Measurements from ENCODE around the gene RGS5. TPM values are rescaled to one million over a fixed set of nuclear protein-coding genes. Genes with fewer than 3 reads are reported as not detected.
A peak's percentile ranks its signal among the peaks of the same experiment; 100 is the strongest.

Gene RGS5
- total RNA-seq, 1 donor from 2014 or later, result 28.3 TPM

- no peak for ATAC-seq
Measured at GRCh38 chr1:163178628-163179027, 24.1 kb downstream of the RGS5 start.

GRCh38 chr1:163176797-163177196, 25.9 kb downstream of the RGS5 start:
- no peak for ATAC-seq

GRCh38 chr1:163174524-163175437, 27.9 kb downstream of the RGS5 start:
- ATAC-seq, result peak; percentile 42

GRCh38 chr1:163173121-163173520, 29.6 kb downstream of the RGS5 start:
- ATAC-seq, result no peak

GRCh38 chr1:163172596-163172995, 30.1 kb downstream of the RGS5 start:
- ATAC-seq, result no peak

- no peak for ATAC-seq
Measured at GRCh38 chr1:163171826-163172225, 30.9 kb downstream of the RGS5 start.

- ATAC-seq, result no peak
Measured at GRCh38 chr1:163170975-163171676, 31.6 kb downstream of the RGS5 start.

GRCh38 chr1:163170331-163170730, 32.4 kb downstream of the RGS5 start:
- no peak for ATAC-seq

- no peak for ATAC-seq
Measured at GRCh38 chr1:163169553-163169952, 33.2 kb downstream of the RGS5 start.

GRCh38 chr1:163168053-163168452, 34.7 kb downstream of the RGS5 start:
- ATAC-seq, result no peak

- ATAC-seq, result no peak
Measured at GRCh38 chr1:163166886-163167555, 35.7 kb downstream of the RGS5 start.

- no peak for ATAC-seq
Measured at GRCh38 chr1:163165119-163165518, 37.6 kb downstream of the RGS5 start.

GRCh38 chr1:163163881-163164582, 38.7 kb downstream of the RGS5 start:
- no peak for ATAC-seq

GRCh38 chr1:163163163-163163562, 39.6 kb downstream of the RGS5 start:
- ATAC-seq, result no peak

GRCh38 chr1:163162381-163162914, 40.3 kb downstream of the RGS5 start:
- ATAC-seq, result no peak

GRCh38 chr1:163161841-163162240, 40.9 kb downstream of the RGS5 start:
- ATAC-seq, result no peak

GRCh38 chr1:163161337-163161736, 41.4 kb downstream of the RGS5 start:
- ATAC-seq, result no peak

GRCh38 chr1:163155606-163156005, 47.1 kb downstream of the RGS5 start:
- ATAC-seq, result no peak

- ATAC-seq, result no peak
Measured at GRCh38 chr1:163148911-163149310, 53.8 kb downstream of the RGS5 start.

GRCh38 chr1:163147019-163147418, 55.7 kb downstream of the RGS5 start:
- ATAC-seq, result no peak

GRCh38 chr1:163145435-163145834, 57.3 kb downstream of the RGS5 start:
- ATAC-seq, result no peak

- no peak for ATAC-seq
Measured at GRCh38 chr1:163144418-163144817, 58.3 kb downstream of the RGS5 start.
